MG63 (cell line): Measurements from ENCODE around the gene SESN2. TPM values are rescaled to one million over a fixed set of nuclear protein-coding genes. Genes with fewer than 3 reads are reported as not detected.
"Not testable (repeated sequence)": the region's sequence is repeated elsewhere in the genome, so short reads cannot be mapped to it uniquely, and the experiment has no call there.

Experiments used
- DNase-seq: peaks from one replicate; pipeline ENCODE4 v3.0.0-alpha.2; 2020
- H3K27me3 ChIP-seq: fragments of 250-450 bp; sonication (Bioruptor Pico); 2 replicates; pipeline ENCODE4 v1.5.1; 2020; ENCODE audit warnings: mild to moderate bottlenecking, moderate library complexity
- H3K36me3 ChIP-seq: fragments of 250-450 bp; sonication (Bioruptor Pico); 2 replicates; pipeline ENCODE4 v1.5.1; 2020; ENCODE audit warnings: mild to moderate bottlenecking, moderate library complexity
- H3K4me3 ChIP-seq: fragments of 250-450 bp; sonication (Bioruptor Pico); 2 replicates; pipeline ENCODE4 v1.5.1; 2020; ENCODE audit warnings: mild to moderate bottlenecking, moderate library complexity
- H3K9me3 ChIP-seq: fragments of 250-450 bp; sonication (Bioruptor Pico); 2 replicates; pipeline ENCODE4 v1.5.1; 2020; ENCODE audit warnings: mild to moderate bottlenecking, moderate library complexity
- total RNA-seq: library from RNA; depleted of rRNA; stranded (reverse); fragments of >200 nt; shearing (Covaris generic); gene quantifications from 2 replicates; pipeline ENCODE4 v1.2.3, GENCODE V29; 2014; ENCODE audit warnings: low replicate concordance

Gene SESN2
- total RNA-seq, 1 experiment from 2014 or later = 19.0 TPM

- H3K9me3 ChIP-seq = no peaks in the 10 kb centered on the region
- H3K36me3 ChIP-seq = no peaks in the 10 kb centered on the region
- DNase-seq = no peak
- H3K27me3 ChIP-seq = no peaks in the 10 kb centered on the region
- no peak overlapping the region for H3K4me3 ChIP-seq
Measured at GRCh38 chr1:28301368-28302174, 42.3 kb downstream of the SESN2 start.

DNA sequence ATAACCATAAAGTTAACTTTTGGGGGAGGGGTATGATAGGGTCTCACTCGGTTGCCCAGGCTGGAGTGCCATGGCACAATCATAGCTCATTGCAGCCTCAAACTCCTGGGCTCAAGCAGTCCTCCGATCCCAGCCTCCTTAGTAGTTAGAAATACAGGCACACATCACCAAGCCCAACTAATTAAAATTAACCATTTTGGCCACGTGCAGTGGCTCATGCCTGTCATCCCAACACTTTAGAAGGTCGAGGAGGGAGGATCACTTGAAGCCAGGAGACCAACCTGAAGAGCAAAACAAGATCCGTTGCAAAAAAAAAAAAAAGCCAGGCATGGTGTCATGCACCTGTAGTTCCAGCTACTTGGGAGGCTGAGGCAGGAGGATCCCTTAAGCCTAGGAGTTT, 42.9 kb downstream of the SESN2 start:
- no peaks in the 10 kb centered on the region for H3K36me3 ChIP-seq
- no peak overlapping the region for H3K4me3 ChIP-seq
- H3K9me3 ChIP-seq = no peaks in the 10 kb centered on the region
- no peak for DNase-seq
- no peaks in the 10 kb centered on the region for H3K27me3 ChIP-seq

DNA sequence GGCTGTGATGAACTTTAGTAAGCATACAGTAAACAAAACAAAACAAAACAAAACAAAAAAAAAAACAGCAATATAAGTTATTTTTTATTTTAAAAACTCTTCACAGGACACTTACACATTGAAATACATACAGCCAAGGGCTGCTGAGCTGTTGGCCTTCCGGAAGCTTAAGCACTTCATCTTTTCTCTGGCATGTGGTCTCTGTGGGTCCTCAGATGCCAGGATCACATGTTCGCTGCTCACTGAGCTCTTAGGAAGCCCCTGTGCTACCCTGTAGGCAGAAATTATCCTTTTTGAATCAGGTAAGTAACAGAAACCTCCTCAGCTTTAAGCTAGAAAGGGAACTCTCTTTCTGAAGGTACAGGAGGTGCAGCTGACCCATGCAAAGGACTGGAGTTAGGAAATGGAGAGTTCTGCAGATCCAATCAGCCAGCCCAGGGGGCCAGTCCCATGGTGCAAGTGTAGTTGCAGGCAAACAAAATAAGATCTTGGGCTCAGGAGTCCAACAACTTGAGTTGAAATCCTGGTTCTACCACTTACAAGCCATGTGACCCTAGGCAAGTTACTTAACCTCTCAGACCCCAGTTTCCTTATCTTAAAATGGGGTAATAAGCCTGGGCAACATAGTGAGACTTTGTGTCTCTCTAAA, 47.1 kb downstream of the SESN2 start:
- no peaks in the 10 kb centered on the region for H3K9me3 ChIP-seq
- no peaks in the 10 kb centered on the region for H3K36me3 ChIP-seq
- no peak for DNase-seq
- H3K27me3 ChIP-seq = no peaks in the 10 kb centered on the region
- H3K4me3 ChIP-seq = no peak overlapping the region

DNA sequence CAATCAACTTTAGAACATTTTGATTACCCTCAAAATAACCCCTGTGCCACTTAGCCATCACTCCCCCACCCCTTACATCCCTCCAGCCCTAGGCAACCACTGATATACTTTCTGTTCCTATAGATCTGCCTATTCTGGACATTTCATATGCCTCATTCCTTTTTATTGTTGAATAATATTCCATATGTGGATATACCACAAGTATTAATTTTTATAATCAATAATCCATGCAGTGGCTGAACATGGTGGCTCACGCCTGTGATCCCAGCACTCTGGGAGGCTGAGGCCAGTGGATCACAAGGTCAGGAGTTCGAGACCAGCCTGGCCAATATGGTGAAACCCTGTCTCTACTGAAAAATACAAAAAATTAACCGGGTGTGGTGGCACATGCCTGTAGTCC, 49.4 kb downstream of the SESN2 start:
- Histone ChIP-seq H3K36me3 (no peaks in the 10 kb centered on the region), H3K4me3 (no peak overlapping the region), H3K27me3 (no peaks in the 10 kb centered on the region), H3K9me3 (no peaks in the 10 kb centered on the region)
- no peak for DNase-seq

- Histone ChIP-seq H3K27me3 (no peaks in the 10 kb centered on the region), H3K9me3 (no peaks in the 10 kb centered on the region), H3K36me3 (no peaks in the 10 kb centered on the region), H3K4me3 (no peak overlapping the region)
- DNase-seq = no peak
Measured at GRCh38 chr1:28309702-28310101, 50.4 kb downstream of the SESN2 start.

DNA sequence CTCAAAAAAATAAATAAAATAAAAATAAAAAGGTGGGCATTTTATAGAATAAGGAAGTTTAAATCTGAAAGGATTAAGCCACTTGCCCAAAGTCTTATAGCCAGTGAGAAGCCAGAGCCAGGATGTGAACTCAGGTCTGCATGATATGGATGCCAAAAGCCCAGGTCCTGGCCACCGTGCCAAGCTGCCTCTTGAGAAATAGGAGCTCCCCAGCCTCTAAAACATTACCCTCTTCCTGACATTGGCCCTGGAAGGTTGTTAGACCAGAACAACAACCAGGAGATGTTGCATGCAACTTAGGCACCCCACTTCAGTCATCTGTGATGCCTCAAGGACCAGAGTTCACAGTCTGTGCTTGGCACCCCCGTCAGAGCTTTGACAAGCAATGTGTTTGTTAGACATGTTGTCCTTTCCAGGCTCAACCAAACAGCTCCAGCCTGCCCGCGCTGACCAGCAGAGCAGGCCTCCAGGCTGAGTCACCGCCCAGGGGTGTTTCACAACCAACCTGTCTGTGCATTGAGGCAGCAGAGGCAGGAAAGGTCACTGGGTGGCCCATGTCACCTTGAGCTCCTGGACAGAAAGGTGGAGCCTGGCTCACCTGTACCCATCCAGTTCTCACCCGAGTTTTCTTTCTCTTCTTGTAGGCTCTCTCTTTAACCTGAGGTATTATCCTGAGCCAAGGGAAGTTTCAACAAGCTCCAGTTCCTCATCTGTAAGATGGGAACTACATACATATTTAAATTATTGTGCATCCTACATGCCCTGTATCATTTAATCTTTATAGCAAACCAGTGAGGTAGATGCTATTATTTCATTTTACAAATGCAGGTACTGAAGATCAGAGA, 54.6 kb downstream of the SESN2 start:
- H3K36me3 ChIP-seq = no peaks in the 10 kb centered on the region
- no peaks in the 10 kb centered on the region for H3K9me3 ChIP-seq
- H3K4me3 ChIP-seq = no peak overlapping the region
- DNase-seq = peak; percentile 65
- no peaks in the 10 kb centered on the region for H3K27me3 ChIP-seq

DNA sequence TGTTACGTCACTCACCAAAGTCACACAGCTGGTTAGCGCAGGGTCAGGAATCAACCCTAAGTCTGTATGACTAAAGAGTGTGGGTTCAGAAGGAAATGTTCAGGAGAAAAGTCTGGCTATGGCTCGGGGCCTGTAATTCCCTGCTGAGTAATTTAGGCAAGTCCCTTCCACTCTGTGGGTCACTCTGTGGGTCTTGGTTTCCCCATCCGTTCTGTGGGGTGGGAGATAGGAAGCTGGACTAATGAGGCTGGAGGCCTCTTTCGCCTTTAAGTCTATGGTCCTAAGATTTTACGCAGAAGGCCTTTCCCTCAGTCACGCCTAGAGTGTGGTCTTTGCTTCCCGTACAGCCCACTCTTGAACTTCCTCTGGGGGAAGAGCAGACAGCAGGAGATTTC, 55.2 kb downstream of the SESN2 start:
- Histone ChIP-seq H3K4me3 (no peak overlapping the region), H3K9me3 (no peaks in the 10 kb centered on the region), H3K36me3 (no peaks in the 10 kb centered on the region), H3K27me3 (no peaks in the 10 kb centered on the region)
- no peak for DNase-seq

- Histone ChIP-seq H3K27me3 (no peaks in the 10 kb centered on the region), H3K36me3 (no peaks in the 10 kb centered on the region), H3K9me3 (no peaks in the 10 kb centered on the region), H3K4me3 (no peak overlapping the region)
- no peak for DNase-seq
Measured at GRCh38 chr1:28317014-28317413, 57.7 kb downstream of the SESN2 start.

DNA sequence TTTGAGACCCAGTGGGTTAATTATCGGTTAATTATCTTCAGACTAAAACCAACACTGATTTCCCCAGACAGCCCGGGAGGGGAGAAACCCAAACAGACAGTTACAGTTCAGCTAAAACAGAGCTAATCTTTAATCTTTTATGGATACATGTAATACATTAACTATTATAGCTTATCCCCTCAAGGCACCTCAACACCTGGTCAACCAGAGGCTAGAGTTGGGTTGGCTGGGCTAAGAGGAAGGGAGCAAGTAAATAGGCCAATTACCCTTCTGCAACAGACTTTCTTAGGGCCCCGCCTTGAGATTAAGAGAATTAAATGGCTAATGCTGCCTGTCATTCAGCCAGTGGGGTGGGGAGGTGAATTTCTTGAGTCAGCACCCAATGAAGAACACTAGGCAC, 62.9 kb downstream of the SESN2 start:
- no peak for DNase-seq
- H3K27me3 ChIP-seq = no peaks in the 10 kb centered on the region
- no peaks in the 10 kb centered on the region for H3K36me3 ChIP-seq
- H3K9me3 ChIP-seq = no peaks in the 10 kb centered on the region
- no peak overlapping the region for H3K4me3 ChIP-seq

DNA sequence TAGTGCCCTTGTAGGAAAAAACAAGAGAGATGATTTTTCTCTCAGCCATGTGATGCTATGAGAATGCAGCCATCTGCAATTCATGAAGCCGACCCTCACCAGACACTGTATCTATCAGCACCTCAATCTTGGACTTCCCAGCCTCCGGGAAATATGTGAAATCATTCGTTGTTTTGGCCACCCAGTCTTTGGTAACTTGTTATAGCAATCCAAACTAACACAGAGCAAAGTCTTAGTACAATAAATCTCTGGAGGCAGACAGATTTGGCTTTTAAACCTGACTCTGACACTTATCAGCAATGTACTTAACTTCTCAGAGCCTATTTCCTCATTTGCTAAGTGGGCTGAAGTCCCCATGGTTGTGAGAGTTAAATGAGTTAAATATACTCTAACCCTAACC, 64.4 kb downstream of the SESN2 start:
- no peaks in the 10 kb centered on the region for H3K27me3 ChIP-seq

GRCh38 chr1:28326515-28326914, 67.2 kb downstream of the SESN2 start:
- no peaks in the 10 kb centered on the region for H3K27me3 ChIP-seq
- no peak overlapping the region for H3K4me3 ChIP-seq
- DNase-seq = no peak
- H3K36me3 ChIP-seq = peaks cover 9% of the 10 kb centered on the region
- no peaks in the 10 kb centered on the region for H3K9me3 ChIP-seq

More for the DNA sequence above, 64.4 kb downstream of the SESN2 start:
- Histone ChIP-seq H3K9me3 (no peaks in the 10 kb centered on the region), H3K36me3 (no peaks in the 10 kb centered on the region), H3K4me3 (no peak overlapping the region)
- DNase-seq = no peak

DNA sequence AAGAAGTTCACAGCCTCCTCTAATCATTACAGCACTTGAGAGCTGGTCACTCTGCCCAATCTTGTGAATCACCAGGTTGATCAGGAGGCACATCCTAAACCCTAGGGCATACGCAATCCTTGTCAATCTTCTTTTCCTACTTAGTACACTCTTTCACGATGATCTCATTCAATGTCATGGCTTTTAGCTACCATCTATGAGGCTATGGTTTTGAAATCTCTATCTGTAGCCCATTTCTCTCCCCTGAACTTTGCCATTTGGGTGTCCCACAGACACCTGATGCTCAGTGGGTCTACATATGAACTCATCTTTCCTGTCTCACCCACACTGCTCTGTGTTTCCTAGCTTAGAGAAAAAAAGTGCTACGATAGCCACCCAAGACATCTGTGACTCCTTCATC, 67.7 kb downstream of the SESN2 start:
- H3K9me3 ChIP-seq = no peaks in the 10 kb centered on the region
- no peaks in the 10 kb centered on the region for H3K27me3 ChIP-seq
- H3K4me3 ChIP-seq = no peak overlapping the region
- DNase-seq = peak; percentile 62
- H3K36me3 ChIP-seq = peaks cover 9% of the 10 kb centered on the region

DNA sequence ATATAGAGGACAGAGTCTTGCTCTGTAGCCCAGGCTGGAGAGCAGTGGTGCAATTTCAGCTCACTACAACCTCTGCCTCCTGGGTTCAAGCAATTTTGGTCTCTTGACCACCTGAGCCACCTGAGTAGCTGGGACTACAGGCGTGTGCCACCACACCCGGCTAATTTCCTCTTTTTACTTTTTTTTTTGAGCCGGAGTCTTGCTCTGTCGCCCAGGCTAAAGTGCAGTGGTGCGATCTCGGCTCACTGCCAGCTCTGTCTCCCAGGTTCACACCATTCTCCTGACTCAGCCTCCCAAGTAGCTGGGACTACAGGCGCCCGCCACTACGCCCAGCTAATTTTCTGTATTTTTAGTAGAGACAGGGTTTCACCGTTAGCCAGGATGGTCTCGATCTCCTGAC, 68.1 kb downstream of the SESN2 start:
- not testable (repeated sequence) for H3K4me3 ChIP-seq, H3K9me3 ChIP-seq, DNase-seq

DNA sequence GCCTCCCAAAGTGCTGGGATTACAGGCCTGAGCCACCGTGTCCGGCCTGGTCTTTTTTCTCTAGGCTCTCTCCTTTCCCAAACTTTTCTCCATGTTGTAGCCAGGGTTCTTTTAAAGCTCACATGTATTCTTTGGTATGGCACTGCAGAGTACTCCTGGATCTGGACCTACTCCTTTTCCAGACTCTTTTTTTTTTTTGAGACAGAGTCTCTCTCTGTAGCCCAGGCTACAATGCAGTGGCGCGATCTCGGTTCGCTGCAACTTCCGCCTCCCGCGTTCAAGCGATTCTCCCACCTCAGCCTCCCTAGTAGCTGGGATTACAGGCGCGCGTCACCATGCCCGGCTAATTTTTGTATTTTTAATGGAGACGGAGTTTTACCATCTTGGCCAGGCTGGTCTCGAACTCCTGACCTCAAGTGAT, 68.9 kb downstream of the SESN2 start:
- no peaks in the 10 kb centered on the region for H3K27me3 ChIP-seq
- DNase-seq = no peak
- H3K4me3 ChIP-seq = peak overlapping the region; percentile 74
- H3K9me3 ChIP-seq = no peaks in the 10 kb centered on the region
- peaks cover 9% of the 10 kb centered on the region for H3K36me3 ChIP-seq

More for the DNA sequence above, 68.1 kb downstream of the SESN2 start:
- H3K27me3 ChIP-seq, H3K36me3 ChIP-seq: not testable (repeated sequence)

GRCh38 chr1:28329395-28330153, 70.3 kb downstream of the SESN2 start:
- Histone ChIP-seq H3K4me3 (peak overlapping the region; percentile 74), H3K36me3 (peaks cover 16% of the 10 kb centered on the region), H3K9me3 (no peaks in the 10 kb centered on the region), H3K27me3 (no peaks in the 10 kb centered on the region)
- DNase-seq = peak; percentile 43
